Measurements from ENCODE around the gene A2M.

- no peak for TF ChIP-seq SMC3 (IDR thresholded peaks at IDR 0.05; ENCODE audit: low read depth, low read length)
- TF ChIP-seq POLR2A (IDR thresholded peaks at IDR 0.05; ENCODE audit: low read depth, low read length), result no peak
- TF ChIP-seq CTCF (conservative IDR thresholded peaks at IDR 0.05; ENCODE audit: low read depth, low read length), result no peak
- no peak for TF ChIP-seq ELK1 (IDR thresholded peaks at IDR 0.05; ENCODE audit: borderline replicate concordance, low read depth, low read length)
- no peak for TF ChIP-seq RFX5 (IDR thresholded peaks at IDR 0.05; ENCODE audit: low read depth, low read length)
These were observed 19.0 kb downstream of the A2M start for GRCh38 chr12:9096563-9097176.
